HG03457 (cell line): Measurements from ENCODE around the gene ANKRD10.

Source experiments
- ATAC-seq: cut with Tn5 transposase; IDR thresholded peaks from one replicate; pipeline ENCODE4 v1.9.1; 2021; ENCODE audit warnings: moderate number of reproducible peaks; ENCODE audit not compliant: unreplicated experiment

Gene ANKRD10

DNA sequence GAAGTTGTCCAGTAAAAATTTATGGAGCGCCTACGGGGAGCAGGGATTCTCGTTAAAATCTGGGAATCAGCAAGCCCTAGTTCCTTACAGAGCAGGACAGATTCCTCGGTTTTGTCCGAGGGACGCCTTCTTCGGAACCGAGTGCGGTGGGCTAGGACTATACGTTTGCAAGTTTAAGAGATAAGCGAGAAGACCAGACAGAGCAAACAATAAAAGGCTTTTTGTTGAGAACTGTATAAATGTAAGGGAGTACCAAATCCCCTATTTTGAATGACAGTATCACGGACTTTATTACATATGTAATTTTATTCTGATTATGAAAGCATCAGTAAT, 971 bp upstream of the ANKRD10 start:
- ATAC-seq: no peak

DNA sequence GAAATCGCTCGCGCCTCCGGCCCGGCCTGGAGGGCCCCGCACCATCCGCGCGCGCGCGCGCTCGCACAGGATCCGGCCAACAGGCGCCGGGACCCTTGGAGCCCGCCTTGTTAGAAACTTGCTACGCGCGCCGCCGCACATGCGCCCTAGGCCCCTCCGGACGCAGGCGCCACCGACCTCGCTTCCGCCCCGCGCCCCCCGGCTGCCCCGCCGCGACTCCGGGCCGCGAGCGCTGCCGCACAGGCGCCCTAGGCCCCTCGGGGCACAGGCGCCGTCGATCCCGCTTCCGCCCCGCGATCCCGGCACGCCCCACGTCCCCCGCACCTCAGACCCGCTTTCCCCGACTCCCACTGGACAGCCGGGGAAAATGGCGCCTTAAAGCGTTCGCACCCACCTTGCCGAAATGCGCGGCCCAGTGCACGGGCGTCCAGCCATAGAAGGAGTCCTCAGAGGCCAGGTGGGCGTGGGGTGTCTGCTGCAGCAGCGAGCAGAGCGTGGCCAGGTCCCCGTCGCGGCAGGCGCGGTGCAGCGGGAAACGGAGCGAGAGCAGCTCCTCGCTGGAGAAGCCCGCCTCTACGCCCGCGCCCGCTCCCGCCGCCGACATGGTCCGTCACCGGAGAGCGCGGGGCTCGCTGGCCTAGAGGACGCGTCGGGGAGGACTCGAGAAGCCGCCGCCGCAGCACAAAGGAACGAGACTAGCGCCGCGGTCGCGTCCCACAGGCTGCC, 375 bp downstream of the ANKRD10 start:
- peak; percentile 28 for ATAC-seq

DNA sequence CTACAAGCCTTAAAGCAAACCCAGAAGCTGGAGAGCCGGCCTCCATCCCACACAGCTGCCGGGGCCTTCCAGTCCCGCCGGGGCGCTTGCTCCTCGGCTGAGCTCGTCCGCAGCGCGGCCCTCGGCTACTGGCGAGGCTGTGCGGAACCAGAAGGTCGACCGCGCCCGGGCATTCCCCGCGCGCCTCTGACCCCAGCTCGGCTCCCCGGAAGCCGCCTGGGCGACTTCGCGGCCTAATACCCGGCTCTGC, 863 bp downstream of the ANKRD10 start:
- no peak for ATAC-seq

DNA sequence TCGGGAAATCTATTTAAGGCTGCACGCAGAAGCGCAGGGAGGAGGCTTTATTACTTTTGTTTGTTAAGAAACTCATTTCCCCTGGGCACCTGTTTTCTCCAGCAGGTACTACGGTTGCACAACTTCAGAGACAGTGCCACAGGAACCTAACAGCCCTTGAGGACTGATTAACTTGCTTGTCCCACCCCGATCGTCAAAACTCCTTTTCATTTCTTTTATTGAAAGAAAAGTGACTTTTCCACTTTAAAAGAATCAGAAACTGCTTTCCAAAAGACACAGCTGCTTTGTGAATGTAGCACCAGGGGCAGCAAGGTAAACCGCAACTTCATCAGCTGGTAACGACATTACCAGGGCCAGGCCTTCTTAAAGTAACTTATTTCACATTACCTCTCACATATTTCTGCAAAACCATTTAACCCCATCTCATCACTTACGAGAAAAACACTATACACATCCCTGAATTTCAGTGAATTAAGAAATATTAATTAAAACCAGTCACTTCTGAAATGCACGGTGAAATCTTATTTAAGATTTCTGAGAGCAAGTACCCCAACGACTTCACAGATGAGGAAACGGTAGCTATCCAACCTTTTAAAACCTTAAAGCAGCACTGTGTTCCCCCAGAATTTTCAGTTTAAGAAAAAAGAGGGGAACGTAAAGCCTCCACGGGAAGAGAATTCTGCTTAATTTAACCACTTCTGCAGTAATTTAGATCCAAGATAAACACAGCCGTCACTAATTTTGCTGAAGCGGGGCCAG, 1.4 kb downstream of the ANKRD10 start:
- ATAC-seq: no peak

DNA sequence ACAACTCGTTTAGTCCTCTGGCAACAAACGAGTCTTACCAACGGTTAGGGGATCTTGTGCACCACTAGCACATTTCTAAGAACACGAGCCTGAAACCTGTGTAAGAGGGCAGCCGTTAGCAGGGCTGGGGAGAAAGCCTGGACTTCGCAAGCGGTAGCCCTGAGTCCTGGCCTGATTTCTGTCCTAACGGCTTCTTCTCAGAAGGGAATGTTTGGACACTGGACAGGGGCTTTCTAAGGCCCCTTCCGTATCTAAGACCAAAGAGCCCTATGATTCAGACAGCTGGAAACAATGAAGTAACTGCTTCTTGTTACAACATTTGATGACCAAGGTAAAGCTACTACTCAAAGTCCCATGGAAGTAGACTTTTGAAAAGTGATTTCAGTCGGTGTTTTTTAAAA, 2.2 kb downstream of the ANKRD10 start:
- no peak for ATAC-seq

DNA sequence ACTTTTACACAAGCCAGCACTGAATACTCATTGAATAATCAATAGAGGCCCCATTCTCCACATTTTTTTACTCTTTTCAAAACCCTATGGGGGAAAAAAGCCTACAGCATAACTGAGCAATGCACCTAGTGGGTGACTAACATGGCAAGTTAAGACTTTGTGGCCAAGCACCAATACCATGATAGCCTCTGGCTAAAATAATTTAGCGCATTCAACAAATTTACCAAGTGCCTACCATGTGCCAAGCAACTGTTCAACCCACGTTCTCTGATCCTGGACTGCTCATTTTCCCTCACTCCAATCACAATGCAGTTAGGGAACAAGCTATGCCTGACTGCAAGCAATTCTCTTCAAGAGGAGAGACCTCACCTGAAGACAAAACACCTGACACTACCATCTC, 3.0 kb downstream of the ANKRD10 start:
- no peak for ATAC-seq

DNA sequence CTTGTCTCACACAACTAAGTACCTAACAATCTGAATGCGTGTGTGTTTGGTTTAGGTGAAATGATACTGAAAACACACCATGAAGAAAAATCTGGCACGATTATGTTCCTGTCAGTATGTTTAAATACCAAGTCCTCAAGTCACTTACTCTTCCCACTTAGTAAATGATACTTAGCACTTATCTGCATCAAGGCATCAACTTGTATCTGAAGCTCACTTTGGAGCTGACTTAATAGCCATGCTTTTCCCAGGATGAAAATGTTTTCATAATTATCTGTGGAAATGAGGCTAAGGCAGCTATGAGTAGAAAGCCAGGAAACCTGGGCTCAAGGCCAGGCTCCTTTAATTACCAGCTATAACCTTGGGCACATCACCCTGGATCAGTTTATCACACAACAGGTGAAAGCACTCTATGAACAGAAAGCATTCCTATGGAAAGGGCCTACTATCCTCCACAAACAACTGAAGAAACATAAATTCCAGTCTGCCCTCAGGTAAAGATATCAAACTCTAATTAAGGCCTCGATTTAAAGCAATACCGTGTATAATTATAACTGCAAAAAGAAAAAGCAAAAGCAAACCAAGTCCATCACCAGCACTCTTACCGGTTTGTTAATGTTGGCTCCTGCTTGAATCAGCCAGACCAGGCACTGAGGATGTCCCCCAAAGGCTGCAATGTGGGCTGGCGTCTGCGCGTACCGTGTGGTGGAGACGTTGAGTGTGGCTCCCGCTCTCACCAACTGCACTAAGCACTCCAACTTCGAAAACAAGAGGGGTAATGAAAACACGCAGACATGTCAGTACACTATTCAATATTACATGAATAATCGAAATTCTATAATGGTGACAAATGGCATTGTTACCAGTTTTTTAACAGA, 4.6 kb downstream of the ANKRD10 start:
- no peak for ATAC-seq

DNA sequence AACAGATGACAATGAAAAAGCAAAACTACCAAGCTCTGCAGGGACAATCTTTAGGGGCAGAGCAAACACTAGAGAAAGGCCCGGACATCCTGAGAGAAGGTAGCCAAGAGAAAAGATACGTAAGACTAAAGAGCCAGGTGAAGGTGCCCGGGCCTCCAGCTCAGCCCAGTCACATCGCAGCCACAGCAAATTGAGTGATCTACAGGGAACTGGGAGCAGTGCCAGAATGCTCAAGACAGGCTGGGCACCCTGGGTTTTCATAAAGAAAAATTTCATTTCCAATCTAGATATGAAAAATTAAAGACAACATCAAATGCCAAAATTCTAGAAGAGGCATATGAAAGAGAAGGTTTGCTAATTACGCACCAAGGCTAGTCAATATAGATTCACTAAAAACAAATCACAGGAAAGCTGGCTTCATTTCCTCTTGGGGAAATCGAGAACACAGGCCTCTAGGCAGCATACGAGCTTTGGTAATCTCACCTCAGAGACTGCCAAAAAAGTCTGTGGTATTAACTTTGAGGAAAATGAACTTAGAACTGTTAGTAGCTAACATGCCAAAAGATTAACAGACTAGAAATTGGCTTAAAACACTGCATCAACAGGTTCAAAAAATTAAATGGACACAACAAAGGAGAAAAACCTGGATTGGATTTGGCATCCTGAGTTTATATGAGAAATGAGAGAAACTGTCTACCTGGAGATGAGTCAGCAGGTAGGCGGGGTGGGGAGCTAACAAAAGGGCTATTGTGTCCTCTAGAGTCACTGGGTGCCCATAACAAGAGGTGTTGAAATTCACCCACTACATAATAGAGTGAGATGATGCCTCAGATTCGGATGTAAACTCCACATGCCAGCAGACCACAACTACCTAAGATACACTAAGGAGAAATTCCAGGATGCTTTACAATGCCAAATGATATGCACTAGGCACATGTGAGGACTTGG, 6.6 kb downstream of the ANKRD10 start:
- ATAC-seq: no peak

DNA sequence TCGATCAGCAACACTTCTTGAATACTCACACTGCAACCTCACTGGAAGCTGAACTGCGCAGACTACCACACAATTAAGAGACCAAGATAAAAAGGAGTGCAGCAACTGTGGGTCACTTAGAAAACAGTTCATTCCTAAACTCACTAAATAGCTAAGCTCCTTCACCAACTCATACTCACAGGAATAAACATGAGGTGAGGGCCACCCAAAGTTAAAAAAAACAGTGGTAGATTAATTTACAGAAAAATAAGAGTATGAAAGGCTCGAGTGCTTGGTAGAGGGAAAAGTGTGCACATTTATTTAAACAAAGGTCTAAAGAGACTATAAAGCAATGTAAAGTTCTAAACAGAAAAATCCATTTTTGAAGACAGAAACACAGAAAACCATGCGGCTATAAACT, 7.6 kb downstream of the ANKRD10 start:
- ATAC-seq: no peak

DNA sequence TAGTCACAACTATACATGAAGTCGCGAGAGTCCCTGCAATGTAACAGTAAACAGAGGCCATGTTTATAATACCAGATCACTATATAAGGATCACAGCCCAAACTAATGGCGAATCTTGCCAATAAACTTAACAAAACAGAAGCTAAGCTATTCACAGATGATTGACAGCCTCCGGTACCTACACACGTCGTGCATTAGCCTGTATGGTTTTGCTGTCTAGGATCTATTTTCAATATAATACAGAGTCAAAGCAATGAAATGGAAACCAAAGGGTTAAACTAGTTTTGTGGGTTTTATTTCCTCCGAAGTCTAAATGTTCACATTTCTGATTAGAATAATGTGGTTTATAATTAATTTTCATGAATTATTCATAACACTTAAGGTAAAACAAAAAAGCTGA, 10.1 kb downstream of the ANKRD10 start:
- no peak for ATAC-seq

DNA sequence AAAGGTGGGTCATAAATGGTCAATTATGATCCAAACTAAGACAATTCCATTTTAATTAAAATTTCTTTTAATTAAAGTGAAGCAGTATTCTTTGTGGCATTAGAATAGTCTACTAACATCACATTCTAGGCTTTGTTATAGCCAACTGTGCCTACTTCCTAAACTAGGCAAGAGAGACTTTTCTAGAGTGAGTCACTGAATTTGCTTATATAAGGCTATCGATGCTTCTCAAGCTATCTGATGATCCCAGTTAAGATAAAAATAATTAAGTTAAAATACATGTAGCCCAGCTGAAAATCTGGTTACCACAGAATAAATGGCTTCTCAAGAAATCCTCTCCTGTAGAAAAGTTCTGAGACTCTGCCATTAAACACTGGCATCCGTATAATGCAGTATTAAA, 12.5 kb downstream of the ANKRD10 start:
- ATAC-seq: no peak

DNA sequence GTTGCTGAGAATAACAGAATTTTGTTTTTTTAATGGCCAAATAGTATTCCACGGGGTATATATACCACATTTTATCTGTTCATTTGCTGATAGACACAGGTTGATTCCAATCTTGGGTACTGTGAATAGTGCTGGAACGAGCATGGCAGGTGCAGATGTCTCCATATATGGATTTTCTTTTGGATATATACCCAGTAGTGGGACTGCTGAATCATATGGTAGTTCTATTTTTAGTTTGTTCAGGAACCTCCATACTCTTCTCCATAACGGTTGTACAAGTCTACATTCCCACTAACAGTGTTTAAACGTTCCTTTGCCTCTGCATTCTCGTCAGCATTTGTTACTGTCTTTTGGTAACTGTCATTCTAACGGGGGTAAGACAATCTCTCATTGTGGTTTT, 17.3 kb downstream of the ANKRD10 start:
- no peak for ATAC-seq

DNA sequence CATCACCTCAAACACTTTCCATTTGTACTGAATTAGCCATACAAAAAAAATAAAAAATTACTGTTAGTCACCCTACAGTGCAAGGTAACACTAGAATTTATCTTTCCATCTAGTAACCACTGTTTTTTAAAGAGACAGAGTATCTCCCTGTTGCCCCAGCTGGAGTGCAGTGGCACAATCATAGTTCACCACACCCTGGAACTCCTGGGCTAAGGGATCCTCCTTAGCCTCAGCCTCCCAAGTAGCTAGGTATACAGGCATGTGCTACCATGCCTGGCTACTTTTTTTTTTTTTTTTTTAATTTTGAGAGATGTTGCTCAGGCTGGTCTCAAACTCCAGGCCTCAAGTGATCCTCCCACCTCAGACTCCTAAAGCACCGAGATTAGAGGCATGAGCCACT, 17.9 kb downstream of the ANKRD10 start:
- no peak for ATAC-seq

DNA sequence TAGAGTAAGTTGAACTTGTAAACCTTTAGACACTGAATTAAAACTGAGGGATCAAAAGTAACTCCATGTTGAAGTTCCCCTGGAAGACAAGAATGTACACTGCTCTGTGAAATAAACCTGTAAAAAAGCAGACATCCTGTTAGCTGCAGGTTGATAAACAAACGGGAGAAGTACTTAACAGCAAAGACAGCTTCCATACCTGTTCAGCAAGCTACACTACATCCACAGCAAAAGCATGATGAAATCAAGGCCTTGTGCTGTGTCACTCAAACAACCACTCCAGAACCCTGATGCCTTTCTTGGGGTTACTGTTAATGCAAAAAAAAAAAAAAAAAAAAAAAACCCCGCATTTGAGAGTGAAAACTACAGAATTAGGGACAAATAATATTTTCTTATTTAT, 20.8 kb downstream of the ANKRD10 start:
- ATAC-seq: no peak

DNA sequence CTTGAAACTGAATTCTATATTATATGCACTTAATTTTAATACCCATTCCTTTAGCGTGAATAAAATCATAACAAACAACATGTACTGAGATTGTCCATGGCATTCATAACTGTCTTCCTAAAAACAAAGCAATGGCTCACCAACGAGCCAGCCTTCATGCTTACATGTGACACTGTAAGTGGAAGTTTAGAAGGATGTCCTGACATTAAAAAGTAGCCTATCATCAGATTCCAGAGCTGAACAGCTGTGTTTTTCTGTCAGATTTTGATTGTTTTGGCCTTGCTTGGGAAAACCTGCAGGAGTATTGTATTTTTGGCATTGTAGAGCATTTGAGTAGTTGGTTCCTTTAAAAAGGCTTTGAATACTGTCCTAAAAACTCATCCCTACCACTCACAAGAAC, 21.3 kb downstream of the ANKRD10 start:
- ATAC-seq: no peak

DNA sequence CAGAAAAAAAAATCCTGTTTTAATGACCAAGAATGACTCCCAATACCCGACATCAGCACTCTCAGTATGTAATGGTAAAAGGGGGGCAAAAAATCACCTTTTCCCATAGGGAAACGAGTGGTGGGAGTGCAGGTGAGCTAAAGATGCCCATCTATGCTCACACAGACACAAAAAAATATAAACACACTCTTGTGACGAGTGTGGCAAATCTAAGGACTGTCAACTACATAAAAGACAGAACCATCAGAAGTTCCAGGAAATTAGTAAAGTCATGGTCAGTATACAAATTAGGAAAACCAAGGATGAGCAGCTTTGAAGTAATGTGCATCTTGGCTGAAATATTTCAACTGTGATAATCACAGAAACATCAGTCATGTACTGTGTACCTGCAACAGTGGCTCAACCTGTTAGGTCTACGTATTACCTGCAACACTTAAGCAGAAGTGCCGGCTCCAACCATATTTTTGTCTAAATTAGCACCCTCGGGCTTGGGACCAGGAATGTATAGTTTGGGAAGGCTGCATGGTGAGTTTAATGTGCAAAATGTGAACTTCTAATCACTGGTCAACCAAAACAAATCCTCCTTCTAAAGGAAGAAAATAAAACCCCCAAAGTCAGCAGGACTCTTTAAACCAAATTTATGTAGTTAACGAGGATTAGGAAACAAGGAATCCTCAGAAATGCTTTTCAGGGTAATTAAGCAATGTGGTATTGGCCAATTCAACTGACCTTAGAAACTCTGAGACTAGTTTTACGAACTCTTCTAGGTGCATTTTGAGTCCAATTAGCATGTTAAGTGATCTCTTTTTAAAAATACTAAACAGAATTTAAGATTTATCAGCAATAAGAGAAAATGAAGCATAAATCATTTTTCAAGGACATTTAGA, 24.3 kb downstream of the ANKRD10 start:
- ATAC-seq: no peak

DNA sequence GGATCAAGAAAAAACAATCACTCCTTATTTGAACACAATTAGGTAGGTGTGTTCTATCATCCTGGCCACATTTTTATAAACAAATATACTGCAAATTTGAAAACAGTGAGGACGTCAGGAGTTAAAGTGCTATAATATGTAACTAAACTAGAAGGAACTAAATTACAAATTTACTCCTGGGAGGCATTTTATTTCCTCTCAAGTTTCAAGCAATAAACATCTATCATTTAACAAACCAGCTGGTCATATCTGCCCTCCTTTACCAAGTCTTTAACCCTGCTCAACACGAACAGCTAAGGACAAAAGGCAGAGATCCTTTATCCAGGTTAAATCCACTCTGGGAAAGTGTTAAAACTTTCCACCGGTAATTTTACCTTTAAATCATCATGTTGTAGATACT, 26.5 kb downstream of the ANKRD10 start:
- ATAC-seq: no peak

DNA sequence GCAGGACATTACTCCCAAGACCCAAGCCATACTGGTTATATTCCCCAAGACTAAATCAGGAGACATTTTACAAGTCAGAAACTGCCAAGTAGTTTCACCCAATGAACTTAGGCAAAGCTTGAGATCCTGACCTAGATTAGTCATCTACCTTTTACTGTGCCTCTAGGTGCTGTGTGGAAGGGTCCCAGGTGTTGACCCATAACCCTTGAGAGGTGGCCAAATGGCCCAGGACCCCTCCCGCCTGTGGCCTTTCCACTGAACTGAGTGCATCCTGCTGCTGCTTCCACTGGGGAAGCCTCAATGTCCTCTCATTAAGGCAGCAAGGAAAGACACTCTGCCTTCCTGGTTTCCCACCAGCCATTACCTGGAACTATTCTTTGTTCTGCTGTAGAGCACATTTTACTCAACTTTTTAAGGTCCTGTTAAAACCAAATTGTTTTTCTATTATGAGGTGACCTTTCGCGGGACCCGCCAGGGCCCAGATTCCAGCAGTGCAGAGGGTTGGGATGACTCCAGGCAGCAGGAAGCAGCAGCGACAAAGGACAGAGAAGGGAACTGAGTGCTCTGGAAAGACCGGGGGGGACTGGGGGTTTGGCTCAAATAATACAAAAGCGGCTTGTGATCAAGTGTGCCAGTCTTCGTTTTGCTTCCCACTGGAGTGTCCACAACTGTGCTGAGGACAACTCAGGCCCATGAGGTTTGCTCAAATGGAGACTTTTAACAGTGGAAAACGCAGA, 27.1 kb downstream of the ANKRD10 start:
- ATAC-seq: no peak

DNA sequence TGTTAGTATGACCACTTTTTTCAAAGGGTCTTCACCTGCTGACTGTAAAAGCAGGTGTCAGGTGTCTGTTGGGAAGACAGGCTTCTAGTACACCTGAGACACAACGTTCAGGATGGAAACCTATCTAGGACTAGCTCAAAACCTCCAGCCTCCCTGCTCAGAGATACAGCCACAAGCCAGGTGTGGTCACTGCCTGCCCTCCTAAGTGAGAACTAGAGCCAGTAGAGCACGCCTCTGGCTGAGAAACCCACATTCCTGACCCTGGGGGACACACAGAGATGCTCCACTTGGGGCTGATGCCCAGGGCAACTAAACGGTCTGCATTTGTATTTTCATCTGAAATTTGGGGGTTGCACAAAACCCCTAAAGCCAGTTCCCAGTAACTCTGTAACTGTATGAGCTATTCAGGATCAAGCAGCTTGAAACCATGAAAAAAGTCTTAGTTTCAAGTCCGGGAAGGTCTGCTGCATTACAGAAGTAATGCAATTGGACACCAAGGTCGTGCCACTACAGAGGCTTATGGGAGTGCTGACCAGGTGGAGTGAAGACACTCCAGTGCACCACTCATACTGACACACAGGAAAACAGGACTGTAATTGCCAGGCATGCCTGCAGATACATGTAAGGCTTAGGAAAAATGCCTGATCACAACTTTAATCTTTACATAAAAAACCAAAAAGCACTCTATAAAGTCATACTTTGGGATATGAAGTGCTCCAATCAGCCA, 27.8 kb downstream of the ANKRD10 start:
- ATAC-seq: no peak
